ENCODE data around the gene CSH2. TPM values are rescaled to one million over a fixed set of nuclear protein-coding genes. Genes with fewer than 3 reads are reported as not detected.

The CSH2 gene
- total and polyA plus RNA-seq, 2 donors from 2014 or later: not detected

DNA sequence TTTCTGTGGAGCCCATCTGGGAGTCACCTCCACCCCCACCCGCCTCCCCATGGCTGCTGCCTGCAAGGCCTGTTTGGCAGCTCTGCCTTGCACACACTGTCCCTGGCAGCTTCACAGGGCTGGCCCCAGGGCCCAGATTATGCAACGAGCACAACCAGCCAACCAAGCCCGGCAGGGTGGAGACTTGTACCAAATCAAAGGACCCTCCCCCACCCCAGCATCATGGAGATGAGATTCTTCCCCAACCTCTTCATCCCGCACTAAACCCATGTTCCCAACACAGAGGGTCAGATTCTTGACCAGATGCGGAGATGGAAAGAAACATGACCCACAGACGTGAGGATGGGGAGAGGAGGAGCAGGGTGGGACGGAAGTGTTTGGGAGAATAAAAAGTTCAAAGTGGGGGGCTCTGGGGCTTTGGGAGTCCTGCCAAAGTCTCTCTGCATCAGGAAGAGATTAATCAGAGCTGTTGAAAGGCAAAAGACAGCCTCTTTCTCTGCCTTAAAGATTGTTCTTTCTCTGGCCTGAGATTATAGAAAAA is 34.8 kb downstream of the CSH2 start:
- peaks cover 2 to 32% (median 21%) of the 10 kb centered on the region in 3 donors for H3K4me1 ChIP-seq (ENCODE audit: control insufficient read depth in 2 of 3, insufficient read depth in 2 of 3, low read depth in 1 of 3, low read length in 3 of 3)
- H3K9ac ChIP-seq (ENCODE audit: low read length in 3 of 3): peak overlapping the region in 1 of 3 donors; percentile 1
- DNase-seq (peak in 4 of 5 donors; percentile 42 to 97 (median 66)), FAIRE-seq (no peak)
- H3K9me3 ChIP-seq (ENCODE audit: control insufficient read depth in 2 of 3, insufficient read depth in 1 of 3, low read length in 3 of 3): no peaks in the 10 kb centered on the region
- TF ChIP-seq, protein P1, sequence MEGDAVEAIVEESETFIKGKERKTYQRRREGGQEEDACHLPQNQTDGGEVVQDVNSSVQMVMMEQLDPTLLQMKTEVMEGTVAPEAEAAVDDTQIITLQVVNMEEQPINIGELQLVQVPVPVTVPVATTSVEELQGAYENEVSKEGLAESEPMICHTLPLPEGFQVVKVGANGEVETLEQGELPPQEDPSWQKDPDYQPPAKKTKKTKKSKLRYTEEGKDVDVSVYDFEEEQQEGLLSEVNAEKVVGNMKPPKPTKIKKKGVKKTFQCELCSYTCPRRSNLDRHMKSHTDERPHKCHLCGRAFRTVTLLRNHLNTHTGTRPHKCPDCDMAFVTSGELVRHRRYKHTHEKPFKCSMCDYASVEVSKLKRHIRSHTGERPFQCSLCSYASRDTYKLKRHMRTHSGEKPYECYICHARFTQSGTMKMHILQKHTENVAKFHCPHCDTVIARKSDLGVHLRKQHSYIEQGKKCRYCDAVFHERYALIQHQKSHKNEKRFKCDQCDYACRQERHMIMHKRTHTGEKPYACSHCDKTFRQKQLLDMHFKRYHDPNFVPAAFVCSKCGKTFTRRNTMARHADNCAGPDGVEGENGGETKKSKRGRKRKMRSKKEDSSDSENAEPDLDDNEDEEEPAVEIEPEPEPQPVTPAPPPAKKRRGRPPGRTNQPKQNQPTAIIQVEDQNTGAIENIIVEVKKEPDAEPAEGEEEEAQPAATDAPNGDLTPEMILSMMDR (IDR thresholded peaks at IDR 0.05; ENCODE audit: borderline replicate concordance, extremely low read depth, insufficient read depth): no peak
- no peak overlapping the region for H3K4me3 ChIP-seq (ENCODE audit: low read length in 3 of 3)
- H3K27me3 ChIP-seq (ENCODE audit: control insufficient read depth, insufficient read depth, low read length): no peaks in the 10 kb centered on the region
- intact Hi-C loops (cut with DNase I): no loop called here
- H3K36me3 ChIP-seq (ENCODE audit: control insufficient read depth in 2 of 3, insufficient read depth in 3 of 3, low read length in 3 of 3): peaks cover 0 to 19% (median 13%) of the 10 kb centered on the region in 3 donors
- peak overlapping the region; percentile 3 to 55 for H3K27ac ChIP-seq (ENCODE audit: low read depth in 2 of 2, low read length in 2 of 2)

DNA sequence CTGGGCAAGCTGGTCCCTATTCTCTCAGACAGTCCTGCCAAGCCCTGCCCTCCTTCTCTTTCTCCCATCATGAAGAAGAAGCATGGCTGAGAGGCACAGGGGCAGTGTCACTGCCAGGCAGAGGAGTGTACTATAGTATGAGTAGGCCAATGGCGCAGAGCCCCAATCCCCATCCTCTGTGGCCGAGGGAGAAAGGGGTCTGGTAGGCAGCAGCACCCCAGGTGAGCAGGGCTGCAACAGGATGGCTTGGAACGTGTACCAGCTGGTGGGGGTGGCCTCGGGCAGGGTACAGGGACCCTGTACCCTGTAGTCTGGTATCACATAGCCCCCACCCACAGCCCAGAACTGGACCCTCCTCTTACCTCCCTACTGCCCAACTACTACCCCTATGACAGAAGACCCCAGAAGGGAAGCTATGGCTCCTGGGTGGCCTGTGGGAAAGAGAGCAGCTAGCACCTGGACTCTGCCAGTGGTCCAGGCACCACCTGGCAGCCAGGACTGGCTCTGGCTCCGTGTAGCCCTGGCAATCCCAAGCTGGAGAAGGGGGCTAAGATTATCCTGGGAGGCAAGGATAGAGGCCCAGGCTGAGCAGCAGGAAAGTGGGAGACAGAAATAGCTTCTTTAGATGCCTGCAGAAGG is 35.4 kb downstream of the CSH2 start:
- DNase-seq (peak in 1 of 5 donors; percentile 69), FAIRE-seq (no peak)
- H3K4me1 ChIP-seq (ENCODE audit: control insufficient read depth in 2 of 3, insufficient read depth in 2 of 3, low read depth in 1 of 3, low read length in 3 of 3): peaks cover 0 to 32% (median 21%) of the 10 kb centered on the region in 3 donors
- H3K36me3 ChIP-seq (ENCODE audit: control insufficient read depth in 2 of 3, insufficient read depth in 3 of 3, low read length in 3 of 3): peaks cover 0 to 24% (median 18%) of the 10 kb centered on the region in 3 donors
- H3K4me3 ChIP-seq (ENCODE audit: low read length in 3 of 3): no peak overlapping the region
- H3K9me3 ChIP-seq (ENCODE audit: control insufficient read depth in 2 of 3, insufficient read depth in 1 of 3, low read length in 3 of 3): no peaks in the 10 kb centered on the region
- H3K9ac ChIP-seq (ENCODE audit: low read length in 3 of 3): peak overlapping the region in 1 of 3 donors; percentile 1
- no peaks in the 10 kb centered on the region for H3K27me3 ChIP-seq (ENCODE audit: control insufficient read depth, insufficient read depth, low read length)
- H3K27ac ChIP-seq (ENCODE audit: low read depth in 2 of 2, low read length in 2 of 2): peak overlapping the region in 1 of 2 donors; percentile 20
- TF ChIP-seq, protein P1 (IDR thresholded peaks at IDR 0.05; ENCODE audit: borderline replicate concordance, extremely low read depth, insufficient read depth): no peak
- intact Hi-C loops (cut with DNase I): no loop called here

DNA sequence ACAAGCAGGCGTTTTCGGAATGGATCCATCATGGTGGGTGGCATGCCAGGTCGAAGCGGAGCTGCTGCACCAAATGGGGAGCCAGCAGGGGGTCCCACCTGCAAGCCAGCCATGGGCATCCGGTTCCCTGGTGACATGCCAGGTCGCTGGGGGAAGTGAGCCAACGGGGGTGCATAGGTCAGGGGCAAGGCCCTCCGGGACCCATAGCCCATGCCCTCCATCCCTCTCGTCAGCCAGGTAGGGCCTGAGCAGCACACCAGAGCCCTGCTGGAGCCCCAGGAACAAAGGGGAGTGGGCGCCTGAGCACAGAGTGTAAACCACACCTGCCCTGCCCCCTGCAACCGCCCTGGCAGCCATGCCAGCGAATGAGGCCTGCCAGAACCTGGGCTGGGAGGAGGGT is 36.0 kb downstream of the CSH2 start:
- H3K4me3 ChIP-seq (ENCODE audit: low read length in 3 of 3): no peak overlapping the region
- H3K4me1 ChIP-seq (ENCODE audit: control insufficient read depth in 2 of 3, insufficient read depth in 2 of 3, low read depth in 1 of 3, low read length in 3 of 3): peaks cover 0 to 32% (median 21%) of the 10 kb centered on the region in 3 donors
- H3K9me3 ChIP-seq (ENCODE audit: control insufficient read depth in 2 of 3, insufficient read depth in 1 of 3, low read length in 3 of 3): no peaks in the 10 kb centered on the region
- intact Hi-C loops (cut with DNase I): no loop called here
- FAIRE-seq: no peak
- no peak overlapping the region for H3K9ac ChIP-seq (ENCODE audit: low read length in 3 of 3)
- H3K27me3 ChIP-seq (ENCODE audit: control insufficient read depth, insufficient read depth, low read length): no peaks in the 10 kb centered on the region
- H3K36me3 ChIP-seq (ENCODE audit: control insufficient read depth in 2 of 3, insufficient read depth in 3 of 3, low read length in 3 of 3): peaks cover 0 to 30% (median 23%) of the 10 kb centered on the region in 3 donors
- no peak overlapping the region for H3K27ac ChIP-seq (ENCODE audit: low read depth in 2 of 2, low read length in 2 of 2)
- peak in 1 of 5 donors; percentile 81 for DNase-seq
- TF ChIP-seq, protein P1 (IDR thresholded peaks at IDR 0.05; ENCODE audit: borderline replicate concordance, extremely low read depth, insufficient read depth): no peak
